ENCODE data around the gene ALKBH8.
"Not testable (repeated sequence)": the region's sequence is repeated elsewhere in the genome, so short reads cannot be mapped to it uniquely, and the experiment has no call there.

- TF ChIP-seq POLR2A, CTCF (IDR thresholded peaks at IDR 0.05): not testable (repeated sequence)
These were observed 493 bp upstream of the ALKBH8 start for GRCh38 chr11:107565955-107566501.

Measured in heart left ventricle (tissue), 13 donors.